ENCODE measurements around the gene ACSS3.
A peak's percentile ranks its signal among the peaks of the same experiment; 100 is the strongest.

Gene ACSS3

GRCh38 chr12:81257947-81258551, 180.2 kb downstream of the ACSS3 start:
- TF ChIP-seq CTCF (conservative IDR thresholded peaks at IDR 0.05; ENCODE audit: low read depth, low read length), result peak; percentile 58
- no peak for DNase-seq (ENCODE audit: low read depth)
- no peak overlapping the region for H3K4me3 ChIP-seq (ENCODE audit: low read length)

- DNase-seq (ENCODE audit: low read depth), result no peak
- no peak overlapping the region for H3K4me3 ChIP-seq (ENCODE audit: low read length)
- TF ChIP-seq CTCF (conservative IDR thresholded peaks at IDR 0.05; ENCODE audit: low read depth, low read length), result no peak
Measured at GRCh38 chr12:81259360-81259759, 181.5 kb downstream of the ACSS3 start.

GRCh38 chr12:81261508-81262207, 183.8 kb downstream of the ACSS3 start:
- H3K4me3 ChIP-seq (ENCODE audit: low read length), result no peak overlapping the region
- DNase-seq (ENCODE audit: low read depth), result no peak
- TF ChIP-seq CTCF (conservative IDR thresholded peaks at IDR 0.05; ENCODE audit: low read depth, low read length), result no peak

GRCh38 chr12:81263072-81263471, 185.2 kb downstream of the ACSS3 start:
- no peak overlapping the region for H3K4me3 ChIP-seq (ENCODE audit: low read length)
- TF ChIP-seq CTCF (conservative IDR thresholded peaks at IDR 0.05; ENCODE audit: low read depth, low read length), result no peak
- DNase-seq (ENCODE audit: low read depth), result no peak

GRCh38 chr12:81270385-81270784, 192.5 kb downstream of the ACSS3 start:
- H3K4me3 ChIP-seq (ENCODE audit: low read length), result no peak overlapping the region
- TF ChIP-seq CTCF (conservative IDR thresholded peaks at IDR 0.05; ENCODE audit: low read depth, low read length), result no peak
- no peak for DNase-seq (ENCODE audit: low read depth)

- no peak overlapping the region for H3K4me3 ChIP-seq (ENCODE audit: low read length)
- no peak for TF ChIP-seq CTCF (conservative IDR thresholded peaks at IDR 0.05; ENCODE audit: low read depth, low read length)
- peak; percentile 42 for DNase-seq (ENCODE audit: low read depth)
Measured at GRCh38 chr12:81274637-81275529, 197.0 kb downstream of the ACSS3 start.
